ENCODE results near the gene LILRB1.
"Not testable (repeated sequence)": the region's sequence is repeated elsewhere in the genome, so short reads cannot be mapped to it uniquely, and the experiment has no call there.

Gene LILRB1

GRCh38 chr19:54624934-54625730 lies 5.2 kb upstream of the LILRB1 start:
- DNase-seq (ENCODE audit: low read depth in 2 of 3, low spot score in 2 of 3), result not testable (repeated sequence)

DNA sequence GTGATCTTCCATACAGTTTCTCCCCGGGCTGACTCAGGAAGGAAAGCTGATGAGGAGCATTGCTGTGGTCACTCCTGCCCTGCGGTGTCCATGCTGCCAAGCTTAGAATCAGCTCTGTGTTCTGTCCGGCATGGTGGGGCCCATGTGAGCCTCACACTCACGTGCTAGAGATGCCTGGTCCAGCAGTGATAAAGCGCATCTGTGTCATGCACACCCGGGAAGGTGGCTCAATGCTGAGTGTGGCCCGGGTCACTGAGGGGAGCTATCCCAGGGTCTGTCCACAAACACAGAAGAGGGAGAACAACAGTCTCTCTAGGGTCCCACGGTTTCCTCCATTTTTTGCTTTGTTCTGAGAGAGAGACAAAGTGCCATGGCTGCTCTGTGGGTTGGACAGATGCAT lies 3.5 kb upstream of the LILRB1 start:
- no peak for DNase-seq (ENCODE audit: low read depth in 2 of 3, low spot score in 2 of 3)

- DNase-seq (ENCODE audit: low read depth in 2 of 3, low spot score in 2 of 3), result not testable (repeated sequence)
Measured at GRCh38 chr19:54627912-54628311, 2.4 kb upstream of the LILRB1 start.

- DNase-seq (ENCODE audit: low read depth in 2 of 3, low spot score in 2 of 3), result no peak
Measured at GRCh38 chr19:54630782-54631181, 498 bp downstream of the LILRB1 start.

DNA sequence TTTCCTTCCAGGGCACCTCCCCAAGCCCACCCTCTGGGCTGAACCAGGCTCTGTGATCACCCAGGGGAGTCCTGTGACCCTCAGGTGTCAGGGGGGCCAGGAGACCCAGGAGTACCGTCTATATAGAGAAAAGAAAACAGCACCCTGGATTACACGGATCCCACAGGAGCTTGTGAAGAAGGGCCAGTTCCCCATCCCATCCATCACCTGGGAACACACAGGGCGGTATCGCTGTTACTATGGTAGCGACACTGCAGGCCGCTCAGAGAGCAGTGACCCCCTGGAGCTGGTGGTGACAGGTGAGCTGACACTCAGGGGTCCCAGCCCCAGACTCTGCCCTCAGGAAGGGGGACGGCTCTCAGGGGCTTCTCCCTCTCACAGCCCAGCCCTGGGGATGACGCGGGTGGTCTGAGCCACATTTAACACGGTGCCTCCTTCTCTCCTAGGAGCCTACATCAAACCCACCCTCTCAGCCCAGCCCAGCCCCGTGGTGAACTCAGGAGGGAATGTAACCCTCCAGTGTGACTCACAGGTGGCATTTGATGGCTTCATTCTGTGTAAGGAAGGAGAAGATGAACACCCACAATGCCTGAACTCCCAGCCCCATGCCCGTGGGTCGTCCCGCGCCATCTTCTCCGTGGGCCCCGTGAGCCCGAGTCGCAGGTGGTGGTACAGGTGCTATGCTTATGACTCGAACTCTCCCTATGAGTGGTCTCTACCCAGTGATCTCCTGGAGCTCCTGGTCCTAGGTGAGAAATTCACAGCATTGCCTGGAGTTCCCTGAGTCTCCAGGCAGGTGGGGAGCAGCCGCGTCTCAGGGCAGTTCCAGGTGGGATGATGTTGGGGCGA lies 1.4 kb downstream of the LILRB1 start:
- not testable (repeated sequence) for DNase-seq (ENCODE audit: low read depth in 2 of 3, low spot score in 2 of 3)

DNA sequence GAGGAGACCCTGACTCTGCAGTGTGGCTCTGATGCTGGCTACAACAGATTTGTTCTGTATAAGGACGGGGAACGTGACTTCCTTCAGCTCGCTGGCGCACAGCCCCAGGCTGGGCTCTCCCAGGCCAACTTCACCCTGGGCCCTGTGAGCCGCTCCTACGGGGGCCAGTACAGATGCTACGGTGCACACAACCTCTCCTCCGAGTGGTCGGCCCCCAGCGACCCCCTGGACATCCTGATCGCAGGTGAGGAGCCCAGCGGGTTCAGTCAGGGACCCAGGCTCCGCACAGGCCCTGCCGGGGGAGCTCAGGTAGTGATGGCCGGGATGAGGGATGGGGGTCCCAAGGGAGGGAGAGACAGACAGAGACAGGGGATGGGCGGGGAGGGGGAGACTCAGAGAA lies 2.2 kb downstream of the LILRB1 start:
- DNase-seq (ENCODE audit: low read depth in 2 of 3, low spot score in 2 of 3), result not testable (repeated sequence)

DNA sequence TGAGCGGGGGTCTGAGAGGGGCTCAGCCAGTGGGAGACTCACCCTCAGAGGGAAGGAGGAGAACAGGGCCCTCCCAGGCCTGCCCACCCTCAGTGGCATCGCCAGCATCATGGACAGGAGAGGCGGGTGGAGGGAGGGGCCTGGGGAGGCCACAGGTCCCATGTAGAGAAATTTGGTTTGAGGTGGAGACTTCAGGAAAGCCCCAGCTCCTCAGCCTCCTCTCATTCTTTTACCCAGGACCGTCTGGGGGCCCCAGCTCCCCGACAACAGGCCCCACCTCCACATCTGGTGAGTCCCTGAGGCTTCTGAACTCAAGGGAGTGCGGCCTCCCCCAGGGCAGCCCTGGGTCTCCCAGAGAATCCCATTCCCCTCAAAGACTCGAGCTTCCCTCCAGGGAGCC lies 3.1 kb downstream of the LILRB1 start:
- DNase-seq (ENCODE audit: low read depth in 2 of 3, low spot score in 2 of 3), result no peak

DNA sequence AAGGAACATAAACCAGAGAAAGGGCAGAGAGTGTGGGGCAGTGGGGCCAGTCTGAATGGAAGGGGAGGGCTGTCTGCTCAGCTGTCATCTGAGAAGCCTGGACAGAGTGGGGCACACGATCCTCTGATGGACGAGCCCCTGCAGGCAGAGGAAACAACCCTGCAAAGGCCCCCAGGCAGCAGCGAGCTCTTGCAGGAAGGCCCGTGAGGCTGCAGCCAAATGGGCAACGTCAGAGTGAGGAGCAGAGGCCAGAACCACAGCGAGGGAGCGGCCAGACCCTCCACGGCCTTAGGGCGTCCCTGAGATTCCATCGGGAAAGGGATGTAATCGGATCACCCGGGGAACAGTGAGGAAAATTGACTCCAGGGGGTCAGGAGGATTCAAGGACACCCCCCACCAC lies 5.8 kb downstream of the LILRB1 start:
- DNase-seq (ENCODE audit: low read depth in 2 of 3, low spot score in 2 of 3), result not testable (repeated sequence)

- DNase-seq (ENCODE audit: low read depth in 2 of 3, low spot score in 2 of 3), result no peak
Measured at GRCh38 chr19:54638683-54639082, 8.4 kb downstream of the LILRB1 start.

GRCh38 chr19:54642953-54643352 lies 12.7 kb downstream of the LILRB1 start:
- DNase-seq (ENCODE audit: low read depth in 2 of 3, low spot score in 2 of 3), result not testable (repeated sequence)

DNA sequence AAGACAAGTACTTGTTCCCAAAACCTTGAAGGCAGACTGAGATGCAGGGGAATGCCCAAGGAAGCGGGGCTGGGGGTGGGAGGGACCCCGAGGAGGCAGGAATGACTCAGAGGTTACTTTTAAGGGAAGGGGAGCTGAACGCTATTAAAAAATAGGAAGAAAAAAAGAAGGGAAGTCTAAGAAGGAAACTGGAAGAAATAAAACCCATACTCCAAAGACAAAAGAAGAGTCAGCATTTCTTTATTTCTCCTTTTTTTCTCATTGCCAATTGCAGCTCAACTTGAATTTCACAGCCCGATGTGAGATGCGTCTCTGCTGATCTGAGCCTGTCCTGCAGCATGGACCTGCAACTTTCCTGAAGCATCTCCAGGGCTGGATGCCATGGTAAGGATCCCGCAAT lies 13.3 kb downstream of the LILRB1 start:
- not testable (repeated sequence) for DNase-seq (ENCODE audit: low read depth in 2 of 3, low spot score in 2 of 3)

GRCh38 chr19:54644056-54644455 lies 13.8 kb downstream of the LILRB1 start:
- no peak for DNase-seq (ENCODE audit: low read depth in 2 of 3, low spot score in 2 of 3)

DNA sequence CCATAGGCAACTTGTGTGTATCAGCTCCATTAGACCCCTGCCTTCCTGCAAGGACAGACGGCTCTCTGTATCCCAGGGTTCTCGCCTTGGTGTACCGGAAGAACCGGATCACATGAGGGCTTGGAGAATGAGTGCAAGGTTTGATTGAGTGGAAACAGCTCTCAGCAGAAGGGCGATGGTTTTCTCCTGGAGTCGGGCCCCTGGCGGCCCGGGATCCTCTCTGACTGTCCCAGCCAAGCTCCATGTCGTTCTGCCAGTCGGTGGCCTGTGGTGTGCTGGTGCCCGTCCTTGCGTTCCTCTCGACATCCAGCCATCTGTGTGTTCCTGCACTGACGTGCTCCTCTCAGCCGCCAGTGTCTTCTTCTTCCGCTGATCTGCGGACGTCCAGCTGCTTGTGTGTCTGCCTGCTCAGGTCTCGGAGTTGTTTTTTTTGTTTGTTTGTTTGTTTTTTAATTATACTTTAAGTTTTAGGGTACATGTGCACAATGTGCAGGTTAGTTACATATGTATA lies 16.1 kb downstream of the LILRB1 start:
- no peak for DNase-seq (ENCODE audit: low read depth in 2 of 3, low spot score in 2 of 3)

GRCh38 chr19:54648129-54648528 lies 17.8 kb downstream of the LILRB1 start:
- no peak for DNase-seq (ENCODE audit: low read depth in 2 of 3, low spot score in 2 of 3)

DNA sequence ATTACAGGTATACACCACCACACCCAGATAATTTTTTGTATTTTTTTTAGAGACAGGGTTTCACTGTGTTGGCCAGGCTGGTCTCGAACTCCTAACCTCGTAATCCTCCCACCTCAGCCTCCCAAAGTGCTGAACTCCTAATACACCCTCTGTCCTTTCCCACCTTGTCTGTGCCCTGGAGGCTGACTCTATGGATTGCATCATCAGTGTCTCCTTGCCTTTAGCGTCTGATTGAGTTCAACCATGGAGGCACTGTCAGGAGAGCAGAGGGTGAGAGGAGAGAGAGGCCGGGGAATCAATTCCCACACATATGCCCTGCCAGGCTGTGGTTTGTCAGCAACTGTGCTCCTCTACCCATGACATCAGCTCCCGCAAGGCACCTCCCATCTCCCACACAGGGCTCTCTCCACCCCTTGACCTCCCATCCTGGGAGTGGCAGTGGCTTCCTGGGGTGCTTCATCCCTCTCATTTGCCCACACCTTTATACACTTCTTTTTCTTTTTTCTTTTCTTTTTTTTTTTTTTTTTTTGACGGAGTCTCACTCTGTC lies 19.9 kb downstream of the LILRB1 start:
- no peak for DNase-seq (ENCODE audit: low read depth in 2 of 3, low spot score in 2 of 3)

DNA sequence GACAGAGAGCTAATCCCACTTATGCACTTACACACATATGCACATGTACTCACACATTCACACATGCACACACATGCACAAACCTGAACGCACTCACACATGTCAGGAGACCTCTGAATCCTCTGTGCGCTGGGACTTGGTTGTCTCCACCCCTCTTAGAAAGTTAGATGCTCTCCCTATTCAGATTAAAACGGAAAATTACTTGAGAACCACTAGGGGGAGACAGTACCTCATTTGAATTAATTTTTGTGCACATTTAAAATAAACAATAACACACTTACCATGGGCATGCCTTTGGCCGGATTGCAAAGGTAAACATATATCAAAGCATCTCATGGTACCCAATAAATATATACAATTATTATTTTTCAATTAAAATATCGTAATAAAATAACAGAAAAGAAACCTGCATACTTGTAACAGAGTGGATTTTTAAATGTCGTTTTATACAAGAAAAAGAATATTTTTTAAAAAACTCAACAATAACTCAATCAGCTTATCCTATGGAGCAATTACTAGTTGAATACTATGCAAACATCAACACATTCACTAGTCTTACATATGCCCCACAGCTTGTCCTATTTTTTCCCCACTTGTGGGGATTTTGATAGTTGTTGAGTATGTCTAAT lies 23.0 kb downstream of the LILRB1 start:
- DNase-seq (ENCODE audit: low read depth in 2 of 3, low spot score in 2 of 3), result no peak

GRCh38 chr19:54654447-54655321 lies 24.4 kb downstream of the LILRB1 start:
- DNase-seq (ENCODE audit: low read depth in 2 of 3, low spot score in 2 of 3), result no peak

GRCh38 chr19:54659300-54659699 lies 29.0 kb downstream of the LILRB1 start:
- no peak for DNase-seq (ENCODE audit: low read depth in 2 of 3, low spot score in 2 of 3)

DNA sequence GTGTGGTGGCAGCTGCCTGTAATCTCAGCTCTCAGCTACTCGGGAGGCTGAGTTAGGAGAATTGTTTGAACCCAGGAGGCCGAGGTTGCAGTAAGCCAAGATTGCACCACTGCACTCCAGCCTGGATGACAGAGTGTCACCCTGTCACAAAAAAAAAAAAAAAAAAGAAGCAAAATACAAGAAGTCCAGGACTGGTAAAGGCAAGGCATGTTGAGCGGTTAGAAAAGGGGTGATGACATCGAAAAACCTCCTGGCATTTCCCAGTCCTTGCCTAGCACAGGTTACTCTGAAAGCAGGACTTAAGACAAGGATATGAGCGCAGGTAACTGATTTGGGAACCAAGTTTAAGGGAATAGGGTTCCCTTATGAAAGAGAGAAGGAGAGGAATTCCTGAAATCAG lies 30.0 kb downstream of the LILRB1 start:
- DNase-seq (ENCODE audit: low read depth in 2 of 3, low spot score in 2 of 3), result no peak

- DNase-seq (ENCODE audit: low read depth in 2 of 3, low spot score in 2 of 3), result no peak
Measured at GRCh38 chr19:54660964-54661363, 30.7 kb downstream of the LILRB1 start.

All from activated CD8-positive, alpha-beta memory T cell treated with anti-CD3 and anti-CD28 coated beads for 48 hours (primary cell).